ENCODE measurements around the gene IL5. TPM values are rescaled to one million over a fixed set of nuclear protein-coding genes. Genes with fewer than 3 reads are reported as not detected.
A peak's percentile ranks its signal among the peaks of the same experiment; 100 is the strongest.
"Not testable (repeated sequence)": the region's sequence is repeated elsewhere in the genome, so short reads cannot be mapped to it uniquely, and the experiment has no call there.

IL5 gene
- total RNA-seq, 3 donors from 2014 or later, result 3.6 to 24.1 (median 17.5) TPM

DNA sequence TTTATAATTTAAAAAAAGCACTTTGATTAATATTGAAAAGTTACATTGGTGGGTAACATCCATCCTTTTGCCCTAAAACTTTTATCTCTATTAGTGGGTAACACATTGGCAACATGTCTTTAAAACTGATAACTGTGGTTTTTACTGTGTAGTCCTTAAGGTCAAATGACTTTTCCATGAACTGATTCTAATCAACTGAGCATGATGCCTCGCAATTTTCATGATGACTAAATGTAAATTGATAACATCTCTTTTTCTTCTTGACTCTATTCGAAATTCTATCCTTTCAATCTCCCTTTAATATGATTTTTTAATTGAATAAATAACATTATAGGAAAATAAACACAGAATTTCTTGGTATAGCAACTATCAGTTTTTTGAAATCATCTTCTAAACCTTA lies 6.3 kb upstream of the IL5 start:
- H3K4me3 Mint-ChIP-seq, result no peak overlapping the region
- peaks cover 5% of the 10 kb centered on the region for H3K4me1 Mint-ChIP-seq (ENCODE audit: low read depth)
- H3K36me3 Mint-ChIP-seq (ENCODE audit: insufficient read depth), result no peaks in the 10 kb centered on the region
- DNase-seq (no peak), ATAC-seq (no peak)
- no peaks in the 10 kb centered on the region for H3K27me3 Mint-ChIP-seq (ENCODE audit: low read depth)
- H3K9me3 Mint-ChIP-seq, result no peaks in the 10 kb centered on the region

DNA sequence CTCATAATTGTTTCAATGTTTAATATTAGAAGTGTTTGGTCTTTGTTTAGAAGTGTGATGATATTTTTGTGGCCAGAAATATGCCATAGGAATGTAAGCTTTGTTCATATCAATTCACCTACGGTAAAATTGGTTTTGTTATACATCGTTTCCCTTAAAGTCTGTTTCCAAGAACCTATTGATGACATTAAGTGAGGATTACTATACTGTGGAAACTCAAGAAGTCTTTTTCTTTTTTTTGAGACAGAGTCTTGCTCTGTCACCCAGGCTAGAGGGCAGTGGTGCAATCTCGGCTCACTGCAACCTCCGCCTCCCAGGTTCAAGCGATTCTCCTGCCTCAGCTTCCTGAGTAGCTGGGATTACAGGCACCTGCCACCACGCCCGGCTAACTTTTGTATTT lies 5.5 kb upstream of the IL5 start:
- H3K4me1 Mint-ChIP-seq (ENCODE audit: low read depth); H3K4me3 Mint-ChIP-seq; H3K27me3 Mint-ChIP-seq (ENCODE audit: low read depth); ATAC-seq; H3K36me3 Mint-ChIP-seq (ENCODE audit: insufficient read depth); DNase-seq; H3K9me3 Mint-ChIP-seq: not testable (repeated sequence)

DNA sequence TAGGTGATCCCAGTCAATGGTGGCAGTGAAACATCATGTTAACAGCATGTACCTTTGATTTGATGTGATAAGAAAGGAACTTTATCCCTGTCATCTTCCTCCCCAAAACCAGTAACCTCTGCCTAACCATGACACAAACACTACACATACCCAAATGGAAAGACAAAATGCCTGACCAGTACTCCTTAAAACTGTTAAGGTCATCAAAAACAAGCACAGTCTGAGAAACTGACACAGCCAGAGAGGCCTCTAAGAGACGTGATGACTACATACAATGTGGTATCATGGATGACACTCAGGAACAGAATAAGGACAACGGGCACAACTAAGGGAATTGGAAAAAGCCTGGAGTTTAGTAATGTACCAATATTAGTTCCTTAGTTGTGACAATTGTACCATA lies 3.9 kb upstream of the IL5 start:
- H3K9me3 Mint-ChIP-seq, result no peaks in the 10 kb centered on the region
- ATAC-seq (no peak), DNase-seq (no peak)
- H3K4me1 Mint-ChIP-seq (ENCODE audit: low read depth), result peaks cover 8% of the 10 kb centered on the region
- H3K4me3 Mint-ChIP-seq, result no peak overlapping the region
- no peaks in the 10 kb centered on the region for H3K36me3 Mint-ChIP-seq (ENCODE audit: insufficient read depth)
- no peaks in the 10 kb centered on the region for H3K27me3 Mint-ChIP-seq (ENCODE audit: low read depth)

DNA sequence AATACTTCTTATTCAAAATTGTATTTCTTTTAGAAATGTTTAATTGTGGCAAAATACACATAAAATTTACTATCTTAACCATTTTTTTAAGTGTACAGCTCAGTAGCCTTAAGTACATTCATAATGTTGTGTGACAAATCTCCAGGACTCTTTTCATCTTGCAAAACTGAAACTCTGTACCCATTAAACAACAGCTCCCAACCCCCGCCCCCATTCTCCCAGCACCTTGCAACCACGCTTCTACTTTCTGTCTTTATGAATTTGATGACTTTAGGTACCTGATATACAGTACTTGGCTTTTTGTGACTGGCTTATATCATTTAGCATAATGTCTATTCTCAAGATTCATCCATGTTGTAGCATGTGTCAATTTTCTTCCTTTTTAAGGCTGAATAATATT lies 2.8 kb upstream of the IL5 start:
- Mint-ChIP-seq H3K4me3 (no peak overlapping the region), H3K27me3 (ENCODE audit: low read depth) (no peaks in the 10 kb centered on the region), H3K4me1 (ENCODE audit: low read depth) (peaks cover 8% of the 10 kb centered on the region), H3K36me3 (ENCODE audit: insufficient read depth) (no peaks in the 10 kb centered on the region), H3K9me3 (no peaks in the 10 kb centered on the region)
- ATAC-seq (peak; percentile 84 to 87), DNase-seq (no peak)

DNA sequence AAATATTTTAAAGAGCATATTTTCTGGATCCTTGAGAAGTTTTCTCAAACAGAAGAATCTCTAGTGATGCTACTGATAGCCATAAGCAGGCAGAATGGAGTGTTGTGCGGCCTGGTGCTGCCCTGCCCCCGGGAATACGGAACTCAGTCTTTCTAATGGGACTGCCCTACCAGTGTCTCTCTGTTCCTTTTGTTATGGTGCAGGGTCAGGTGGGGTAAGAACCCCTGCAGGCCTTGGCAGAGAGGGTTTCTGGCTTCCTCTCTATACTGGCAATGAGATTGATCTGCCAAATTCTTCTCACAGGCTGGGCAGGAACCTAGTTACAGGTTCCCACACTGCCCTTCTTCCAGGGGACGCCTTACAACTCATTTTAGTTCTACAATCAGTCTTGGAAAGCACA lies 2.6 kb downstream of the IL5 start:
- Mint-ChIP-seq H3K4me3 (no peak overlapping the region), H3K36me3 (ENCODE audit: insufficient read depth) (no peaks in the 10 kb centered on the region), H3K27me3 (ENCODE audit: low read depth) (no peaks in the 10 kb centered on the region), H3K9me3 (no peaks in the 10 kb centered on the region), H3K4me1 (ENCODE audit: low read depth) (peaks cover 3% of the 10 kb centered on the region)
- DNase-seq (no peak), ATAC-seq (no peak)

DNA sequence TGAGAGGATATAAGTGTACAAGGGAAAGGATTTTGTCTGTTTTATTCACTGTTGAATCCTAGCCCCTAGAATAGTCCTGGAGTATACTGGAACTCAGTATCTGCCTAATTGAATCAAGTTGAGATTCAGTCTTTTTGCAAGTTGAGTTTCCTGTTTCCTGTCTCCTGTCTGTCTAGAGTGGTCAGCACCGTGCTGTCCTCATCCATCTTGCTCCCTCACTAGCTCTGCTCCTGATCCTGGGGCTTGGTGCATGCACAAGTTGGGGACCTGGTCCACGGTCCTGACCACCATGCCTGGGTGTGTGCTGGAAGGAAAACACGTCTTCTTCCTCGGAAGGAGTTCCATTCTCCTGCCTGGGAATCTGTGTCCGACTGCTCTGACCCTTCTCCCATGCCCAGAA lies 3.2 kb downstream of the IL5 start:
- Mint-ChIP-seq H3K4me3 (no peak overlapping the region), H3K4me1 (ENCODE audit: low read depth) (peaks cover 3% of the 10 kb centered on the region), H3K9me3 (no peaks in the 10 kb centered on the region), H3K36me3 (ENCODE audit: insufficient read depth) (no peaks in the 10 kb centered on the region), H3K27me3 (ENCODE audit: low read depth) (no peaks in the 10 kb centered on the region)
- DNase-seq, result no peak
- no peak for ATAC-seq

DNA sequence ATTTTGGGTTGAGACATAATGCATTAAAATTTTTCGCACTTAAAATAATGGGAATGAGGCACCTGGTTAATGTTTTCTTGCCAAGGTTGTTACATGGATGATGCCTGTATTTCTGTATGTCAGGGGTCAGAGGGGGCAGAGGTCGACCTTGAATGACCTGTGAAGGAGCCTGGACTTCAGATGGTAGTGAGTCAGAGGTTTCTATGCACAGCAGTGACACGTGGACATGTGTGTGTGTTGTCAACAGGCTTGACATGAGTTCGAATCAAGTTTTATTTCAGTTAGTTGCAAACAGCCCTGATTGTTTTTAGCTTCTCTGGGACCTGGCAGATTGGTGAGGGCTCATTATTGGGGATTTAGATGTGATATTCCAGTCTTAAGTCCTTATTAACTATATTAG lies 3.6 kb downstream of the IL5 start:
- no peak for ATAC-seq
- Mint-ChIP-seq H3K4me1 (ENCODE audit: low read depth) (peaks cover 3% of the 10 kb centered on the region), H3K27me3 (ENCODE audit: low read depth) (no peaks in the 10 kb centered on the region), H3K9me3 (no peaks in the 10 kb centered on the region), H3K36me3 (ENCODE audit: insufficient read depth) (no peaks in the 10 kb centered on the region), H3K4me3 (no peak overlapping the region)
- no peak for DNase-seq

DNA sequence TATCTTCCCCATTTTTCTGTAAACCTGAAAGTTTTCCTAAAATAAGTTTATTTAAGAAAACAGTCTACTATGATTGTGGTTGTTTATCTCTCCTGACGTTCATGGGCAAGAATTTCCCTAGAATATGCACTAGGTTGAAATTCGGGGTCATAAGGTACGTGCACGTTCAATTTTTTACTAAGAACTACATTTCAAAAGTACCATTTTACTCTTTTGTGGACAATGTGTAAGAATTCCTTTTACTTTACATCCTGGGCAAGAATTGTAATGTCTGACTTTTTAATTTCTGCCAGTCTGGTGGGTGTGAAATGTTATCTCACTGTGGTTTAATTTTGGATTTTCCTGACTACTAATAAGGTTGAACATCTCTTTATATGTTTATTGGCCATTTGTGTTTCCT lies 12.4 kb downstream of the IL5 start:
- H3K4me3 Mint-ChIP-seq, result no peak overlapping the region
- H3K4me1 Mint-ChIP-seq (ENCODE audit: low read depth), result peaks cover 21% of the 10 kb centered on the region
- no peaks in the 10 kb centered on the region for H3K36me3 Mint-ChIP-seq (ENCODE audit: insufficient read depth)
- H3K27me3 Mint-ChIP-seq (ENCODE audit: low read depth), result no peaks in the 10 kb centered on the region
- no peak for DNase-seq
- H3K9me3 Mint-ChIP-seq, result no peaks in the 10 kb centered on the region
- peak in 1 of 2 donors; percentile 10 for ATAC-seq

DNA sequence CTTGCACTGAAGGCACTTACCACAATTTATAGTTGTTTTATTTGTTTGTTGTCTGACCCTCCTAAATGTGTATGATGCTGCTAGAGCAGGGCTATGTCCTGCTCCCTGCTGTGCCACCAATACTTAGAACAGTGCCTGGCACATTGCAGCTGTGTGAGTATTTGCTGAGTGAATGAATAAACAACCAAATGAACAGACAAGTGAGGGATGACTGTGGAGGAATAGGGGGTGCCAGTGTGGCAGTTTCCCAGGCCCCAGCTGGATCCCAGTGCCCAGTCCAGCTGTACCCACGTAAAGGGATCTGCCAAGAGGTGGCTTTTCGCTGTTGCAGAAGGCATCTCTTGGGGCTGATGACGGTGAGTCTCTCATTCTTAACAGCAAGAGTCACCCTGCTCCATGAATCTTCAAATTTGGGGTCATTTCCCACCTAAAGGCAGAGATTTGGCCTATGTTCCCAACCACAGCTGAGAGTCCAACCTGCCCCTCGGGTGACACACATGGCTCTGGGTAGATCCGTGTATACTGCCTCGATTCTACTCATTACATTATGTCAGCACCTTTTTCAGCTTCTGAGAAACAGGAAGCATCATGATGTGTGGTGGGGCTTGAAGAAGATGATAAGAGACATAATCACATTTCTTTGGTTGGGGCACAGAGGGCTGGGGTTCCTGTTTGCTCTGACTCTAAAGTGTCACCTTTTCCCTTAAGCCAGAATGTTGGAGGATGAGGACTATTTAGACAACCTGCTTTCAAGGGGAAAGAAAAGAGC lies 14.3 kb downstream of the IL5 start:
- Mint-ChIP-seq H3K36me3 (ENCODE audit: insufficient read depth) (no peaks in the 10 kb centered on the region), H3K4me1 (ENCODE audit: low read depth) (peaks cover 34% of the 10 kb centered on the region), H3K4me3 (no peak overlapping the region), H3K9me3 (no peaks in the 10 kb centered on the region), H3K27me3 (ENCODE audit: low read depth) (no peaks in the 10 kb centered on the region)
- DNase-seq (no peak), ATAC-seq (peak in 1 of 2 donors; percentile 31)

DNA sequence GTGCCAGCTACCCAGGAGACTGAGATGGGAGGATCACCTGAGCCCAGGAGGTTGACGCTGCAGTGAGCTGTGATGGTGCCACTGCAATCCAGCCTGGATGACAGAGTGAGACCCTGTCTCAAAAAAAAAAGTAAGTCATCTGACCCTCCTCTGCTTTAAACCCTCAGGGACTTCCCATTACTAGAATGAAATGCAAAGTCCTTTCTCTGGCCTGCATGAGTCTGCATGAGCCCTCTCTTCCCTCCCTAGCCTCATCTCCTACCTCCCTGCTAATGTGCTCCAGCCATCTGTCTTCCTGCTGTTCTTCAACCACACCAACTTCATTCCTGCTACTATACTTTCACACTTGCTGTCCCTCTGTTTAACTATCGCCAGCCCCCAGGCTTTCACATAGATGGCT lies 15.3 kb downstream of the IL5 start:
- Mint-ChIP-seq H3K4me3 (no peak overlapping the region), H3K36me3 (ENCODE audit: insufficient read depth) (no peaks in the 10 kb centered on the region), H3K4me1 (ENCODE audit: low read depth) (peaks cover 34% of the 10 kb centered on the region), H3K27me3 (ENCODE audit: low read depth) (no peaks in the 10 kb centered on the region), H3K9me3 (no peaks in the 10 kb centered on the region)
- DNase-seq, result no peak
- no peak for ATAC-seq

DNA sequence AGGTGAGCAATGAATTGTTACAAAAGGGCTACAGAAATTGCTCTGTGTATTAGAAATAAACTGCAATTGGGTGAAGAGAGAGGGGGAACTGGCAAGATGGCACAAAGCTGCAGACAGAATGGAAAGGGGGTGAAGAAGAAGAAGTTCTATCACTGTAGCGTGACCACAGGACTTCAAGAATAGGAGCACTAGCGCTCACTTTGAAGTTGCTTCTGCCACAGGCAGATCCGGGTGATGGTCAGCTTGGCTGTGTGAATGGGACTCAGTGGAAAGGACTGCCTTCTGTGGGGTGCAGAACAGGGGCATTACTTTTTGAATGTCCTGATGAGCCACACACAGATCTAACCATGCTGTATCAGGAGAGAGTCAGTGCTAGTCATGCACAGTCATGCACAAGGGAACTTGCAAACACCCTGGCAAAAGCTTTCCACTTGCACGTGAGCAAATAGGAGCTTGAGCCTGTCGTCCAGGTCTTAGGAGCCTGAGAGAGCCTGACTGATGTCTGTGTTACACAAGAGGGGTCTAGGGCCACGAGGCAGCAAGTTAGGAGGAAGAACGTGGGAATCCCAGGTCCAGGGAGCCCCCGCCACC lies 16.3 kb downstream of the IL5 start:
- H3K4me1 Mint-ChIP-seq (ENCODE audit: low read depth), result peaks cover 34% of the 10 kb centered on the region
- no peaks in the 10 kb centered on the region for H3K9me3 Mint-ChIP-seq
- no peak for ATAC-seq
- H3K36me3 Mint-ChIP-seq (ENCODE audit: insufficient read depth), result no peaks in the 10 kb centered on the region
- no peaks in the 10 kb centered on the region for H3K27me3 Mint-ChIP-seq (ENCODE audit: low read depth)
- DNase-seq, result no peak
- H3K4me3 Mint-ChIP-seq, result no peak overlapping the region

DNA sequence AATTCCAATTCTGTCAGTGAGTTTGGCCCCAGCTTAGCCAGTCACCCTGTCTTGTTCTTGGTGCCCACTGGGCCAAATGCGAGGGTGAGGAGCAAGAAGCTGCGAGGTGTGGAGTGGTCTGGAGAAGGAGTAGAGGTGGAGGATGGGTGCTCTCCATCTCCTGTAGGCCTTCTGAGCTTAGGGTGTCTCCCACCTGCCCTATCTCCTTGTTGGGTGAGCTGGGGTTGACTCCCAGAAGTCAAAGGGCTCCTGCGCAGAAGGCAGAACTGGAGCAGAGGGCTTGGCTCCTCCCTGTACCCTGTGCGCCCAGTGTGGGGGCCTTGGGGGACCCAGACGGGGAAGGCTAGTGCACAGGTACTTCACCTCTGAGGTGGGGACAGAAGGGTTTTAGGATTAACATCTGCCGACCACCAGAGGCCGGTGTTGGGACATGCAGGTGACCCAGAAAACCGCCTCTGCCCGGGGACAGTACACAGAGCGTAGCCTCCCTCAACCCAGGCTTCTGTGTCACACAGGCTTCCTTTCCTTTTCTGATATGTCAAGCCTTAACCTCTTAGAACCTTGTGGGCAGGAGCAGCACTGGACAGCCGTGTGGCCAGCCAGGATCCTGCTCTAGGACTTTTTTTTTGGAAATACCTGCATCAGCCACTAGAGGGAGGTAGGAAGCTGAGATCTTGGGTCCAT lies 16.9 kb downstream of the IL5 start:
- DNase-seq, result peak; percentile 12

DNA sequence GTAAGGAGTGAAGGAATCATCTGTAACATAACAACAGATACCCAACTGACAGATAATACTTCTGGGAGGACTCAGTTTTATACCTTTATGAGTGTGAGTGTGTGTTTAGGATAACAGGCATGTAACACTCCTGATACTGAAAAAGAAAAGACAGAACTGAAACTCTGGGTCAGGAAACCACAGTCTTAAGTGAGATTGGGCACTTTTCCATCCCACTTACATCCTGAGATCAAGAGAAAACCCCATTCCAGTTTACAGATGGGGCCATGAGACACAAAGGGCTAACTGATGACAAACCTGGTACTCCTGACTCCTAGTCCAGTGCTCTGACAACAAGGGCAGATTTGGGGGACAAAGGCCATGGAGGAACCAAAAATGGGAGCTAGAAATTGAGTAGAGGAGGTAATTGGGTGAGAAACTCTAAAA lies 18.0 kb downstream of the IL5 start:
- H3K27me3 Mint-ChIP-seq (ENCODE audit: low read depth), result no peaks in the 10 kb centered on the region
- peaks cover 31% of the 10 kb centered on the region for H3K4me1 Mint-ChIP-seq (ENCODE audit: low read depth)
- ATAC-seq (peak; percentile 77 to 86), DNase-seq (no peak)
- H3K4me3 Mint-ChIP-seq, result no peak overlapping the region
- H3K9me3 Mint-ChIP-seq, result no peaks in the 10 kb centered on the region
- no peaks in the 10 kb centered on the region for H3K36me3 Mint-ChIP-seq (ENCODE audit: insufficient read depth)

More for the DNA sequence above, 16.9 kb downstream of the IL5 start:
- Mint-ChIP-seq H3K9me3 (no peaks in the 10 kb centered on the region), H3K4me1 (ENCODE audit: low read depth) (peaks cover 27% of the 10 kb centered on the region), H3K4me3 (no peak overlapping the region), H3K36me3 (ENCODE audit: insufficient read depth) (no peaks in the 10 kb centered on the region), H3K27me3 (ENCODE audit: low read depth) (no peaks in the 10 kb centered on the region)
- ATAC-seq, result peak; percentile 20 to 33

DNA sequence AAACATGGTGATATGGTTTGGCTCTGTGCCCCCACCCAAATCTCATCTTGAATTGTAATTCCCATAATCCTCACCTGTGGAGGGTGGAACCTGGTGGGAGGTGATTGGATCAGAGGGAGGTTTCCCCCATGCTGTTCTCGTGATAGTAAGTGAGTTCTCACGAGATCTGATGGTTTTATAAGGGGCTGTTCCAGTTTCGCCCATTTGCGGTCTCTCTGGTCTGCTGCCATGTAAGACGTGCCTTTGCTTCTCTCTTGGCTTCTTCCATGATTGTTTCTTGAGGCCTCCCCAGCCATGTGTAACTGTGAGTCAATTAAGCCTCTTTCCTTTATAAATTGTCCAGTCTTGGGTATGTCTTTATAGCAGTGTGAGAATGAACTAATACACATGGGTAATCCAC lies 18.4 kb downstream of the IL5 start:
- not testable (repeated sequence) for H3K4me3 Mint-ChIP-seq; H3K27me3 Mint-ChIP-seq (ENCODE audit: low read depth); H3K9me3 Mint-ChIP-seq; DNase-seq; ATAC-seq; H3K36me3 Mint-ChIP-seq (ENCODE audit: insufficient read depth)
- peaks cover 34% of the 10 kb centered on the region for H3K4me1 Mint-ChIP-seq (ENCODE audit: low read depth)

DNA sequence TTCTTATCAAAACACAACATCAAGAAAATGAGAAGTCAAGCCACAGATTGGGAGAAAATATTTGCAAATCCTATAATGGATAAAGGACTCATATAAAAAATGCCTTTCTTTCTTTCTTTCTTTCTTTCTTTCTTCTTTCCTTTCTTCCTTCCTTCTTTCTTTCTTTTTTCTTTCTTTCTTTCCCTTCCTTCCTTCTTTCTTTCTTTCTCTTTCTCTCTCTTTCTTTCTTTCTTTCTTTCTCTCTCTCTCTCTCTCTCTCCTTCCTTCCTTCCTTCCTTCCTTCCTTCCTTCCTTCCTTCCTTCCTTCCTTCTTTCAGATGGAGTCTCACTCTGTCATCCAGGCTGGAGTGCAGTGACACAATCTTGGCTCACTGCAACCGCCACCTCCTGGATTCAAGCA lies 21.3 kb downstream of the IL5 start:
- DNase-seq; H3K27me3 Mint-ChIP-seq (ENCODE audit: low read depth); H3K36me3 Mint-ChIP-seq (ENCODE audit: insufficient read depth); ATAC-seq; H3K9me3 Mint-ChIP-seq; H3K4me3 Mint-ChIP-seq: not testable (repeated sequence)
- H3K4me1 Mint-ChIP-seq (ENCODE audit: low read depth), result peaks cover 26% of the 10 kb centered on the region

All from activated T-cell treated with anti-CD3 and anti-CD28 coated beads, Interleukin-2, amount 50 U/mL, for 4 hours (primary cell).